GM10248 (cell line): Measurements from ENCODE around the gene OTUD4.

ENCODE experiments used
- CTCF ChIA-PET: fragments of 300-600 bp; sonication (Branson Sonifier 250); formaldehyde crosslinking; extraction: SDS; loops from one replicate; lab custom pipeline; 2021; ENCODE audit warnings: antibody characterized with exemption; lab: Yijun Ruan, JAX
- POLR2A ChIA-PET: fragments of 350-650 bp; sonication (Branson Sonifier 250); formaldehyde crosslinking; extraction: SDS; loops from one replicate; lab custom pipeline; 2020; ENCODE audit warnings: antibody characterized with exemption; lab: Yijun Ruan, JAX
- DNase-seq: peaks from one replicate; pipeline ENCODE4 v3.0.0; 2012; ENCODE audit errors: extremely low spot score
- CTCF ChIP-seq: IDR thresholded peaks from 2 replicates; pipeline ENCODE4 v1.5.1; 2012; ENCODE audit warnings: mild to moderate bottlenecking, low read depth; ENCODE audit errors: extremely low read depth, missing control alignments, control extremely low read depth

OTUD4 gene

GRCh38 chr4:145108128-145108527, 72.3 kb downstream of the OTUD4 start:
- no peak for TF ChIP-seq CTCF
- ChIA-PET POLR2A (no interaction called here), CTCF (interaction anchor here (1.3 to 2.2 kb wide), 2 partner anchors 10 to 14 kb away, joined by 5 read pairs; partner anchors contain the start of genes ABCE1 and ANAPC10)
- no peak for DNase-seq

- POLR2A ChIA-PET, result no interaction called here
- no peak for DNase-seq
- CTCF ChIA-PET, result no interaction called here
- no peak for TF ChIP-seq CTCF
These were observed 73.3 kb downstream of the OTUD4 start for GRCh38 chr4:145107126-145107525.

GRCh38 chr4:145103496-145103895, 76.9 kb downstream of the OTUD4 start:
- ChIA-PET POLR2A (no interaction called here), CTCF (interaction anchor here (1.1 kb wide), 1 partner anchor 38 kb away, joined by 3 read pairs; no protein-coding TSS in a partner anchor)
- no peak for TF ChIP-seq CTCF
- DNase-seq, result no peak

- DNase-seq, result no peak
- ChIA-PET CTCF (interaction anchor here (1.1 kb wide), 1 partner anchor 39 kb away, joined by 3 read pairs; no protein-coding TSS in a partner anchor), POLR2A (no interaction called here)
- no peak for TF ChIP-seq CTCF
These were observed 77.8 kb downstream of the OTUD4 start for GRCh38 chr4:145102619-145103018.

GRCh38 chr4:145101091-145101490, 79.3 kb downstream of the OTUD4 start:
- POLR2A ChIA-PET, result no interaction called here
- DNase-seq, result no peak
- CTCF ChIA-PET, result interaction anchor here (1.0 to 1.1 kb wide), 3 partner anchors 8 to 31 kb away, joined by 3 to 4 read pairs (median 3); no protein-coding TSS in a partner anchor
- TF ChIP-seq CTCF, result no peak

GRCh38 chr4:145099653-145100052, 80.7 kb downstream of the OTUD4 start:
- DNase-seq, result no peak
- ChIA-PET POLR2A (interaction anchor here (1.3 kb wide), 1 partner anchor 33 kb away, joined by 3 read pairs; no protein-coding TSS in a partner anchor), CTCF (no interaction called here)
- no peak for TF ChIP-seq CTCF
